Liver (tissue), 3 donors: Measurements from ENCODE around the gene RTN4RL1.

Experiments
- CTCF ChIP-seq: fragments of 150-350 bp; IDR thresholded peaks from 2 replicates; pipeline ENCODE4 v1.5.1; 2017; ENCODE audit warnings: improper control_type of control experiment, low read depth, low read length; ENCODE audit not compliant: missing input control
- RAD21 ChIP-seq, 2 donors: IDR thresholded peaks; 2 replicates each; pipeline ENCODE4 v1.6.1; 2016; ENCODE audit warnings: antibody characterized with exemption in 2 of 2, mild to moderate bottlenecking in 2 of 2
- REST ChIP-seq: IDR thresholded peaks from 2 replicates; pipeline ENCODE4 v1.6.1; 2016; ENCODE audit warnings: antibody characterized with exemption, mild to moderate bottlenecking
- SP1 ChIP-seq: IDR thresholded peaks from 2 replicates; pipeline ENCODE4 v1.6.1; 2018; ENCODE audit warnings: antibody characterized with exemption, mild to moderate bottlenecking
- donor health status: healthy.
- donor health status: healthy.

- TF ChIP-seq CTCF (no peak), REST (no peak), RAD21 (IDR thresholded peaks at IDR 0.05) (no peak), SP1 (no peak)
These were observed 64.6 kb downstream of the RTN4RL1 start for GRCh38 chr17:1960545-1960912.
